Dermis blood vessel endothelial cell (primary cell): ENCODE data around the gene NRARP. TPM values are rescaled to one million over a fixed set of nuclear protein-coding genes. Genes with fewer than 3 reads are reported as not detected.
A peak's percentile ranks its signal among the peaks of the same experiment; 100 is the strongest.

Experiments used
- DNase-seq: peaks from one replicate; pipeline ENCODE4 v3.0.0; 2010
- total RNA-seq: library from RNA; depleted of rRNA; stranded (reverse); fragments of >200 nt; gene quantifications from 2 replicates; pipeline ENCODE4 v1.2.3, GENCODE V29; 2014

NRARP gene
- total RNA-seq, 1 donor from 2014 or later, result 64.3 TPM

DNA sequence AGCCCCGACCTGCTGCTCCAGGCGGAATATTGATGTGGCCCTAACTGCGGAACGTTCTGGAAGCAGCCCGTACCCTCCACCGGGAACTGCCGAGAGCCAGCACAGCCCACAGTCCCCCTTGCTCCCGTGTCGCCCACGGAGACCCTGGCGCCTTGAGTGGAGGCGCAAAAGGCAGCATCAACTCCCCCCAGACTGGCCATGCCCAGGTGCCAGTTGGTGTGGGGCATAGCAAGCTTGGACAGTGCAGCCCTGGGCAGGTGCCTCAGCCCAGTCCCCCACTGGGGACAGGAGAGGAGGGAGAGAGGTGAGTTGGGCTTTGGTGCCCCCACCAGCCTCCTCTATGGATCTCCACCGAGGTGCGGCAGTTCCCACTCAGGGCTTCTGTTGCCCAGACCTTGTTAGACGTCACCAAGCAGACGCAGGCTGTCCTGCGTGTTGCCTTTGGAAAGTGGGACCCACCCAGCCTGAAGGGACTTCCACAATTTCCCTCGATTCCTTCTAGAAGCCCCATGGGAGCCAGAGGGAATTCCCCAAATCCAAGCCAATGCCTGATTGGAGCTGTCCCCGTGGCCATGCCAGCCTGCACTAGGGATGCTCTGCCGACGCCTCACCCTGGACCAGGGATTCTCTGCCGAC, 19.8 kb upstream of the NRARP start:
- no peak for DNase-seq

GRCh38 chr9:137320555-137321384, 18.7 kb upstream of the NRARP start:
- peak; percentile 95 for DNase-seq

- no peak for DNase-seq
Observed at GRCh38 chr9:137319739-137320551, 17.9 kb upstream of the NRARP start.

DNA sequence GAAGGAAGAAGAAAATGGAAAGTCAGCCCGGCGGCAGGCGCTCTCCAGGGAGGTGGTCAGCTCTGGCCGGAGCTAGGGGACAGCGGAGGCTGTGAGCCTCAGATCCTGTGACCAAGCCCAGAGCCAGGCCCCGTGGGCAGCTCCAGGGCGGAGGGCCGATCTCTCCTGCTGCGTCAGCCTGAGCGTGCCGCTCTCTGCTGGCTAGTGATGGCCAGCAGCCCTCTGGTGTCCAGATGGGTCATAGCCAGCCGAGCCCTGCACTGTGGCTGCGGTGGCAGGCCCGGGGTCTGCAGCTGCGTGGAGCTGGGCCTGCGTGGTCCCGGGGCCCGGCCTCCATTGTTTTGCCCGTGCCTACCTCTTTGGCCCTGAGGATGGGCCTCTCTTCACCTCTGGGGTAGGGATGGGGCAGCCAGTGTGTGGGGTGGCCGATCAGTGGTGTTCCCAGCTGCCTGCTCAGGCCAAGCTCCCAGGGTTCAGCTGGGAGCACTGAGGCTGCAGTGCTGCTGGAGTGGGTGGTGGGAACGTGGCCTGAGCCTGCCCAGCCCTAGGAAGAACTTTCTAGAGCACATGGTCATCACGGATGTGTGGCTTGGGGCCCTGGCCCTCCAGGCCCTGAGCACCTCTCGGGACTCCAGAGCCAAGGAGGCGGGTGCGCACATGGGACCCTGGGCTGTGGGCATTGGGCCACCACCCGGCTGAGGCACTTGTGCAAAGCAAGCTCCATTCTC, 17.1 kb upstream of the NRARP start:
- peak; percentile 93 for DNase-seq

- no peak for DNase-seq
Observed at GRCh38 chr9:137318602-137319001, 16.5 kb upstream of the NRARP start.

GRCh38 chr9:137317718-137318511, 15.8 kb upstream of the NRARP start:
- DNase-seq, result no peak

DNA sequence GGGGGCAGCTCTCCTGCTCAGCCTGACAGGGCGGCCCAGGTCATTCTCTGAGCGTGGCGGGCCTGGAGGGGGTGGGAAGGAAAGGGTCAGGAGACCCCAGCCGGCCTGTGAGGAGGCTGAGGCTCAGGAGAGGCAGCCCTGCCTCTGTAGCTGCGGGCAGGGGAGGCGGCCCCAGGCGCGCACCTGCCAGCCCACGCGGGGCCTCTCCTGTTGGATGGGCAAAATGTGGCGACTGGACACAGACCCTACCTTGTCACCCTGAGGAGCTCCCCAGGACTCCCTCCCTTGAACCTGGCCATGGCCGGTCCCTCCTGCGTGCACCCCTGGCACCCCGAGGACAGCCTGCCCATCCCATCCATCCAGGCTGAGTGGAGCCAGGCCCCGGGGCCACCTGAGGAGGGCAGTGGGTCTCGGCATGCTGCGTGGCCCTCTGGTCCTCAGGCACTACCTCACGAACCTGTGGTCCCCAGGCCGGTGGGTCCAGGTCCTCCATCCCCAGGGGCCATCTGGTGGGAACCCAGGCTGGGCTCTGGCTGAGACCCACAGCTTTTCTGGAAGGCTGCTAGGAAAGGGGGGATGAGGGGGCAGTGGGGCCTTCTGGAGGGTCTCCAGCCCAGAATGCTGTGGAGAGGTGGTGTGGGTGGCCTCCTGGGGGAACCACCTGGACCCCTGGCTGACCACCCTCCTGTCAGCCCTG, 15.1 kb upstream of the NRARP start:
- no peak for DNase-seq

DNA sequence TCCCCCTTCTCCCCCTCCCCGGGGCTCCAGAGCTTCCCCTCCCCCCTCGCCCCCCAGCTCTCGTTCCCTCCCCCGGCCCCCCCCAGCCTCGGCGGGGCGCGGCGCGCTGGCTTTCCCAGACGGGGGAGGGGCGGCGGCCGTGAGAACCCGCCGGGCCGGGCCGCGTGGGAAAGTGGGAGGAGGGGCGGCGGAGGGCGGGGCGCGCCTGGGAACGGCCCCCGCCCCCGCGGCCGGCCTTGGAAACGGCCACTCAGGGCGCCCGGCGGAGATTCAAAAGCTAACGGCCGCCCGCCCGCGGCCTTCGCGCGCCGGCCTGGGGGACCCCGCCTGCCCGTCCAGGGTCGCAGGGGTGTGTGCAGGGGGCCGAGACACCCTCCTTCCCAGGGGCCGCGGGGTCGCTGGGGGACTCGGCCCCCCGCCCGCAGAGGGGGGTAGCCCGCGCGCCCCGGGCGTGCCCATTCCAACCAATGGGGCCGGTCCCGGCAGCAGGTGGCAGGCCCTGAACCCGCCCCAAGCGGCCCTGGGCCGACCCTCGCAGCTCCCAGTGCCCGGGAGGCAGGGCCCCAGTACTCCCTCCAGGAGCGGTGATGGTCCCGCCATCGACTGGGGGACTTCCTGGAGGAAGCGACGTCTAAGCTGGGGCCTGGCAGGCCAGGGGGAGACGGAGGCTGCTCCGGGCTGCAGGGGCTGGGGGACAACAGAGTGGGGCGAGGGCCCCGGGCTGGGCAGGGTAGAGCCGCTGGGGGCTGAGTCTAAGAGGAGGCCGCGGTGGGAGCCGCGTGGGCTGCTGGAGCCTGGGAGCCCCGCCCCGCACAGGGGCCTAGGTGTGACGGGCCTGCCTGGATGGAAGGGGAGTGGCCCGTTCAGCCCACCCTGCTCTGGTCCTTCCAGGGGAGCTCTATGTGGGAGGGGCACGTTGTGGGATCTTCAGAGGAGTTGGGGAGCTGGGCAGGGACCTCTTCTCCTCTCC, 14.2 kb upstream of the NRARP start:
- peak; percentile 81 for DNase-seq

DNA sequence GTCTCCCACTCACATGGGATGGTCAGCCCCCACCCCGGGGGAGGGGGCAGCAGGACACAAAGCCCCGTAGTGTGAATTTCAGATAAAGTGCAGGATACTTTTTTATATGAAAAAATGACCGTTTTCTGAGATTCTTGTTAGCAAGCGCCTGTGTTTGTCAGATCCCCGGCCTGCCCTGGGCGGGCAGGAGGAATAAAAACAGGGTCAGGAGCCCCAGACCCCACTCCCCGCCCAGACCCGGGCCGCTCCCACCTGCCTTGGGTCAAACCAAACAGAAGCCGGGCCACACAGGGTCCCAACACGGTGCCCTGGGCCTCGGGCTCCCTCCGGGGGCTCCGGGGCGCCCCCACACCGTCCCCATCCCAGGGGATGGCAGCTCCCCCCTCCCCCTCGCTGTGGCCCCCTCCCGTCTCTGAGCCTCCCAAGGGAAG, 13.5 kb upstream of the NRARP start:
- no peak for DNase-seq

DNA sequence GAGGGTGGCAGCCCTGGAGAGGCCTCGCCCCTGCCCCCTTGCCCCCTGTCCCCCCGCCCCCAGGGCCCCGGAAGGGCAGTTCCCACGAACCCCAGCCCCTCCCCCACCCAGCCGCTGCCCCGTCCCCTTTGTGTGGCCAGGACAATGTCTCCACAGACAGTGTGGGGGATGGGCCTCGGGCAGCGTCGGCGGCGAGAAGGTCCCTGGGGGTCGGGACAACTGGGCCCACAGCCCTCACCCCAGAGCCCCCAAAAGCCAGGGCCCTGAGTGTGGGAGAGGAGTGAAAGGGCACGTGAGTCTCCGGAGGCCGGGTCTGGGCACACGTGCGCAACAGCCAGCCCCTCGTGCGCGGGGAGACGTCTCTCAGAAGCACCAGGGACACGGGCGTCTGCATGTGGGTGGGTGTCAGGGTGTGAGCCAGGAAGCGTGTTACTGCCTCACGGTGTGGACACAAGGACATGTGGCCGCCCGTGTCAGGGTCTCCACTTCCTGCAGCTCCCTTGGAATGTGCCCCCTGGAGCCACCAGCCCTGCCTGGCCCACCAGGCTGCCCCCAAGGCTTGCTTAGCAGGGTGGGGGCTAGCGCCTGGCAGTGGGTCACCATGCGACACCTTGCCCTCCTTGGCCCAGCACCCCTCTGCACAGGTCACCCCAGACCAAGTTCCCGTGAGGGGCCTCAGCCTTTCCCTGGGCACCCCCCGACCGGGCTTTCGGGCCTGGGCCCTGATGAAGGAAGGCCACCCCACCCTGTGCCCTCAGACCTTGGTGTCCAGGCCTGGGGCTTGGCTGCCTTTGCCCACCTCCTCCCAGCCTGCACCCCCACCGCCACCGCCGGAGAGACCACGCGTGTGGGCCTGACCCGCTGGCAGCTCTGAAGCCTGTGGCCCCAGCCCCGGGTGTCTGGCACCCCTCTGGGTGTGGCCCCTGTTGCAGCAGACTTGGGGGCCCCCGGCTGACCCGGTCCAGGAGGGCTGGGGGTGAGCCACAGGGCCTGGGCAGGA, 12.8 kb upstream of the NRARP start:
- no peak for DNase-seq

DNA sequence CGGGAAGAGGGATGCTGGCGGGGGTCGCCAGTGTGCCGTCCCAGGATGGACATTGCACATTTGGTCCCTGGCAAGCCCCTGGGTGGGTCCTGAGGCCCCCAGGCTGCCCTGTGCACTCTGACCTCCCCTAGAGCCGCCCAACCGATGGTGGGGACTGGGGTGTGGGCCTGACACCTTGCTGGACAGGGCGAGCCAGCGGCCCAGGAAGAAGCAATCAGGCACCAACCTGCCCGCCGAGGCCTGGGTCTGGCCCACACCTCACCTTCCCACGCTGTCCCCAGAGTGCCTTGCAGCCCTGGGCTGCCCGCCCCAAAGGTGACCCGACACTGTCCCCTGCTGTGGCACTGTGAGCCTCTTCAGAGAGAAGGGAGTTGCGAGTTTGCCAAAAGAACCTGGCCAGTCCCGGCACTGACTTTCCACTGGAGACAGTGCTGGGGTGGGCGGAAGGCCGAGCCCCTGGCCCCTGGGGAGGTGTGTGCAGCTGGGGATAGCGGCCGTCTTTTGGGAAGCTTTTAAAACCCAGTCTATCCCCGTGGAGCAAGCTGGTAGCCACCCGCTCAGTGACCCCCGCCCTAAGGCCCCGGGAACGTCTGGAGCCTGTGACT, 12.0 kb upstream of the NRARP start:
- DNase-seq, result no peak

DNA sequence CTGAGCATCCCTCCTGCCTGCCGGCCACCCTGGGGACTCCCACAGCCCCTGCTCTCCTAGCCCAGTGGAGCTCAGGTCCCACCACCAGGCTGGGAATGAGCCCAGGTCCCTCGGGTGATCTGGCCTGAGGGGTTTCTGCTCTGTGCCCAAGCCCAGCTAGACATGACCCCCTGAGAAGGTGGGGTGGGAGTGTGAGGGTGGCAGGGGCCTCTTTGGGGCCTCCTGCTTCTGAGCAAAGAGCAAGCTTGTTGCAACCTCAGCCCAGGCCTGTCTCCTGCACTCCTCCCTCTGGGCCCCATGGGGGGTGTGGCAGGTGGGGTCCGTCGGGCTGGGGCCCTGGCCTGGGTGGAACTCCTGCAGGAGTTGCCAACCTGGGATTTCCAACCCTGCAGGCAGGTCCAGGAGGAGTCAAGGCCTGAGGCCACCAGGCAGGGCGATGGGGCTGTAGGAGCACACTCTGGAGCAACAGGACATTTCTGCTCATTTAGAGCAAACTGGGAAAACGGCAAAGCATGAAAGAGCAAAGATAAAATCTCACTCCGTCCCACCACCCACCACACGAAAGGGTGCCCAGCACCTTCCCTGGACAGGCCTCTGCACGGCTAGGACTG, 11.4 kb upstream of the NRARP start:
- no peak for DNase-seq

DNA sequence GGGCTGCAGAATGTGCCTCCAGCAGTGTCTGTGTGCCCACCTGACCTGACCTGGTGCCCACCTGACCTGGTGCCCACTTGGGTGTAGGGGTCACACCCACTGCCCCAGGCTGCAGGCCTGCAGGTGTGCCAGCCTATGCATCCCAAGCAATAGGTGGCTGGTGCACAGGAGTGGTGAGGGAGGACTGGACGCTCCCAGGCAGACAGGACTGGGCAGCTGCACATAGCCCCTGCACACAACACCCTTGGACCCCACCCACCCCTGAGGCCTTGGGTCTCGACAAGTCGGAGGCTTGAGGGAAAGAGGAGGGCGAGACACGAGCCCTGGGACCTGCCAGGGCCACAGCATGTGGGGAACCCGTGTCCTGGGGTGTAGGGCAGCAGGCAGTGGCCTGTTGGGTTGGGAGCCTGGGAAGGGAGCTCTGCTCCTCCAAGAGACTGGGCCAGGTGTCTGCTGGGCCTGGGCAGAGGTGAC, 10.8 kb upstream of the NRARP start:
- DNase-seq, result no peak

GRCh38 chr9:137311986-137312851, 10.1 kb upstream of the NRARP start:
- no peak for DNase-seq

DNA sequence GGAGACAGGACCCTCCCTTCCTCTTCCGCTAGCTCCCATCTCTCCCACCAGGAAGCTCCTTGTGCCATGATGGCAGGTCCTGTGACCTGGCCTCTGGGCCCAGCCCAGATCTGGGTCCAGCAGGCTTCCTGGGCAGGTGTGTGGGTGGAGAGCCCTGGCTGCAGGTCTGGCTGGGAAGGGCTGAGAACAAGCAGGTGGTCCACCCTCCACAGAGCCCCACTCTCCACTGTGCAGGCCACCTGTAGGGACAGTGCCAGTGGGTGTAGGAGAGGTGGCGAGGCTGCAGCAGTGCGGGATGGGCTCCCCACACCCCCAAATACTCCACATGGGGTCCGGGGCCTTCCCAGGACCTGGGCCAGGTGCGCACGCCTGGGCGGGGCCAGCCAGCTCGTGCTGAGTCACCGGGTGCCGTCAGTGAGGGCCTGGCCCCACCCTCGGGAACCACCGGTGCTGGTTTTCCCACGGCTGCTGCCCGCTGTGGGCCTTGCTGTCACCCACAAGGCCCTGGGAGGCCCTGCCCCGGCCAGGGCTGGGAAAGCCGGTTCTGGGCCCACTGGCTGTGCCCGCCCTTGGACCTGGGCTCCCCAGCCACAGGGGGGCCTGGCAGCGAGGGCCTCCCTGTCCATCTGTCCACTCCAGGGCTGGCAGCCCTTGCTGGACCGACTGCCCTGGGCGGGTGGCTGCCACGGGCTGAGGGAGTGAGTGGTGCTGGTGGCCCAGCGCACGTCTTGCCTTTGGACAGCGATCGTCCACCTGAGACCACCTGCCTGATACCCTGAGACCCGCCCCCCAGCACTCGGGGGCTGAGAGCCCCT, 9.3 kb upstream of the NRARP start:
- DNase-seq, result peak; percentile 55
